HG03039 (cell line): Measurements from ENCODE around the gene COX14.
"Not testable (repeated sequence)": the region's sequence is repeated elsewhere in the genome, so short reads cannot be mapped to it uniquely, and the experiment has no call there.

Source experiments
- ATAC-seq: cut with Tn5 transposase; IDR thresholded peaks from one replicate; pipeline ENCODE4 v1.9.1; 2021; ENCODE audit warnings: mild to moderate bottlenecking, moderate library complexity; ENCODE audit not compliant: unreplicated experiment

The COX14 gene

GRCh38 chr12:50107416-50108268, 4.4 kb upstream of the COX14 start:
- ATAC-seq: no peak

- no peak for ATAC-seq
Observed at GRCh38 chr12:50109319-50109718, 2.7 kb upstream of the COX14 start.

- no peak for ATAC-seq
Observed at GRCh38 chr12:50110127-50110761, 1.8 kb upstream of the COX14 start.

DNA sequence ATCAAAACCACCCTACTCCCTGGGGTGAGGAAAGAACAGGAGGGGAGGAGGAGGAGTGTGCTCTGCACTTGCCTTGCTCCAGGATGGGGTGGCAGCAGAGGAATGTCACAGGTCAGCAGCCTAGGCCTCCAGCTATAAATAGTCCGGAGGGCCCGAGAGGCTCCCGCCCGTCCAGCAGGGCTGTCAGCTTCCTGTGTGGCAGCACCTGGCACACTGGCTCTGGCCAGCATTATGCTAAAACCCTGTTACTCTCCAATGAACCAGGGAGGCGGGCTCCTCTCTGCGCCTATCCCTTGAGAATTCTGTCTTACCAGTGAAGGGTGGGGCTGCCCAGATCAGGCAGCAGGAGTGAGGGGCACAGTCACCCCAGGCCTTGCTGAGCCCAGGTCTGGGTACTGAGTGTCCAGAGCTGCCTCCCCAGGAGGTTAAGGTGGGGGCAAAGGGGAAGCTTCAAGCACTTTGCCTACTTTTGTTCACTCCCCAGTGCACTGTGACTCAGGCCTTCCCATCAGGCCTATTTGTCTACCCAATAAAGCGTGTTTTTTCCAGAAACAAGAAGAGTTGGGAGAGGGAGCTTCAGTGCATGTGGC, 1.2 kb upstream of the COX14 start:
- ATAC-seq: no peak

GRCh38 chr12:50111395-50111692, 692 bp upstream of the COX14 start:
- no peak for ATAC-seq

DNA sequence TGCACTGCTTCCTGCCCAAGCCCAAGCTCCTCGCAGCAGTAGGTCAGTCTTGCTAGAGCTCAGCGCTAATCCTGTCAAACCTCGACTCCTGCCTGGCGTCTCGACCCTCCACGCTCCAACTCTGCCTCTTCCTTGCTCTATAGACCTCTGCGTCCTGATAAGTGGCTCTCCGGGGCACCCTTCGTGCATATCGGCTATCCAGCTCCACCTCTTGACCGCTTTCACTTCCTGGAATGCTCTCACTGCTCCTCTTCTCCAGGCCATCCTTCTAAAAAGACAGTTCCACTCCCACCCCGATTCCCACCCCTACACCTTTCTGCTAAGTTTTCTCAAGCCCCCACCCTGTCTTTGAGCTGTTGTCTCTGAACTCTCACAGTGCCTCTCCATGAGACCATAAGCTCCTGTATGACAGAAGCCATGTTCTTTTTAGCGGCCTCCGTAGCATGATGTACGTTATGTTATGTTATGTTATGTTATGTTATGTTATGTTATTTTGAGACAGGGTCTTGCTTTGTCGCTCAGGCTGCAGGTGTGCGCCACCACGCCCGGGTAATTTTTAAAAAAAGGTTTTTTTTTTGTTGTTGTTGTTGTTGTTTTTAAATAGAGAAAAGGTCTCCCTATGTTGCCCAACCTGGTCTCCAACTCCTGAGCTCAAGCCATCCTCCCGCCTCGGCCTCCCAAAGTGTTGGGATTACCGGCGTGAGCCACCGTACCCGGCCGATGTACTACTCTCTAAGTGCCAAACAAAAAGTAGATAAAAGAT, 601 bp downstream of the COX14 start:
- ATAC-seq: no peak

- no peak for ATAC-seq
Observed at GRCh38 chr12:50117057-50117622, 5.1 kb downstream of the COX14 start.

DNA sequence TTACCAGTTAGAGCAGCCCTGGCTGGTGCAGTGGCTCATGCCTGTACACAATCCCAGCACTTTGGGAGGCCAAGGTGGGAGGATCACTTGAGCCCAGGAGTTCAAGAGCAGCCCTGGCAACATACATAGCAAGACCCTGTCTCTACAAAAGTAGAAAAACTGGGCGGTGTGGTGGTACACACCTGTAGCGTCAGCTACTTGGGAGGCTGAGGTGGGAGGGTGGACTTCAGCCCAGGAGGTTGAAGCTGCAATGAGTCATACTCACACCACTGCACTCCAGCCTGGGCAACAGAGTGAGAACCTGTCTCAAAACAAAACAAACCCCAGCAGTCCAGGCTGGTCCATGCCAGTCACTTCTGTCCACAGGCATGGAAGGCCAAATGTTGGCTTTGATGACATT, 7.4 kb downstream of the COX14 start:
- no peak for ATAC-seq

DNA sequence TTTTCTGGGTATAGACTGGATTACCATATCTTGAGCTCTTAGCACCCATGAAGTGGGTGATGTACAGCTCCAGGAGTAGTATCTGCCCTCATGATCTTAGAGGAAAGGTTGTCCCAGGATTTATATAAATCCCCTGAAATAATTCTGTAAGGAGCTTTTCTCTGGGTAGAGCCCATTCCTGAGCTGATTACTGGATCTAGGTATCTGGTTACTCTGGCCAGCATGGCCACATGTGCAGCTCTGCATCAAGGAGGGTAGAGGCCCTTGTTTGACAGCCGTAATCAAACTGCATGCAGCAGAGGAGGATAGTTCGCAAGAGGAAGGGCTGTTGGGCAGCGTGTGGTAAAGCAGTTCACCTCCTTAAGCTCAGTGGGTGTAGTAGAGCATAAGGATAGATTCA, 8.5 kb downstream of the COX14 start:
- no peak for ATAC-seq

- no peak for ATAC-seq
Observed at GRCh38 chr12:50120953-50121352, 8.9 kb downstream of the COX14 start.

GRCh38 chr12:50121641-50122040, 9.6 kb downstream of the COX14 start:
- ATAC-seq: no peak

GRCh38 chr12:50123203-50123602, 11.2 kb downstream of the COX14 start:
- no peak for ATAC-seq

- ATAC-seq: no peak
Observed at GRCh38 chr12:50127546-50127945, 15.5 kb downstream of the COX14 start.

DNA sequence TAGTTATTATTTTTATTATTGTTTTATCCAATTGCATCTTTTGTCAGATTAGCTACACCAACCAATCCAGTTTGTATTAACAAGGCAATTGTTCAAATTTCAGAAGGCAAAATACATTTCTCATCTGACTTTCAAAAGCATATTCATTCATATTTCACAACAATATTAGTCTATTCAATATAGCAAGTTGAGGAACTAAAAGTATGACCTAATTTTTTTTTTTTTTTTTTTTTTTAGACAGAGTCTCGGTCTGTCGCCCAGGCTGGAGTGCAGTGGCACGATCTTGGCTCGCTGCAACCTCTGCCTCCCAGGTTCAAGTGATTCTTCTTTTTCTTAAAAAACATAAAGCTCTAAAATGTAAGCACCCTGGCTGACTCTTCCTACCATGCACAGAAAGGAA, 17.3 kb downstream of the COX14 start:
- no peak for ATAC-seq

- no peak for ATAC-seq
Observed at GRCh38 chr12:50132505-50133135, 20.6 kb downstream of the COX14 start.

DNA sequence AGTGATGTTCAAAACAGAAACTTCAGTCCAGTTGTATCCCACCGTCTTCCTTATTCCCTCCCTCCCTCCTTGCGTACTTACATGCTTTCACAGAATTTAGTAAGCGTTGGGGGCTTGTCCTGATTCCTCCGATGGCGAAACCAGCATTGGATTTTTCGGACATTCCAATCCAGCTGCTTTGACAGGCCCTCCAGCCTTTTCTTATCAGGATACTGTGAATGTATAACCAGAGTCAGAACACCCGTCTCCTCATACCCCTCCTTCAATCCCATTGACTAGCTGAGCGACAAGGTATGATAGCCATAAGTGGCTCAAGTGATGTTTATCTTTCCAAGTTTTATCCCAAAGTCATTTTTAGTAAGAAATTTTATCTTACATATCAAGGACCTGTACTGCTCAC, 31.0 kb downstream of the COX14 start:
- ATAC-seq: no peak

DNA sequence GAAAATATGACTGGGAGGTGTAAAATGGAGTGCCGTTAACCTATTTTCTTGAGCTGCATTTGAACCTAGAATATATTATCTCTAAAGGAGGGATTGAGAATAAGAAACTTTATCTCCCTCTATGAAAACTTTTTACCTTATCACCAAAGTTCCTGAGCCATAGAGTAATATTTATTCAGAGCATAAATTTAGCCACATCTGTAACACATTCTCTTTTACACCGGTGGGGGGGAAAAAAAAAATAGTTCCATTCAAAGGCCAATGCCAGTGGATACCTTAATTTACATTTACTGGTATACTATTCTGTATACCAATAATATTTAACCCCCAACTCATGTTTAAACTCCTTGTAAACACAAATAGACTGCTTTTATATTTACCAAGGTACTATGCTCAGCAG, 33.4 kb downstream of the COX14 start:
- ATAC-seq: no peak

DNA sequence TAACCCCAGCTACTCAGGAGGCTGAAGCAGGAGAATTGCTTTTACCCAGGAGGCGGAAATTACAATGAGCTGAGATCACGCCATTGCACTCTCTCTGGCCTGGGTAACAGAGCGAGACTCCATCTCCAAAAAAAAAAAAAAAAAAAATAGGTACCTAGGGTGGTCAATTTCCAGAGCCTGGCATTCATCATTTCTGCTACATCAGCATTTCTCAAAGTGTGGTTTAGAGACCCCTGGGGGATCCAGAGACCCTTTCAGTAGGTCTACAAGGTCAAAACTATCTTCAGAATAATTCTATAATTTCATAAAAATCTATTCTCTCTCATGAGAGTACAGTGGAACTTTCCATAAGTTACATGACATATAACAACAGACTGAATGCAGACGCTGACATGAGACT, 35.2 kb downstream of the COX14 start:
- ATAC-seq: no peak

GRCh38 chr12:50148011-50148410, 36.0 kb downstream of the COX14 start:
- ATAC-seq: not testable (repeated sequence)

- no peak for ATAC-seq
Observed at GRCh38 chr12:50149311-50149710, 37.3 kb downstream of the COX14 start.
